GM13977 (cell line): ENCODE measurements around the gene ETS1.

Source experiments
- DNase-seq: peaks from one replicate; pipeline ENCODE4 v3.0.0; 2012; ENCODE audit warnings: low spot score
- in situ Hi-C: fragments of 300-500 bp; cut with MboI; formaldehyde crosslinking; loops from one replicate; pipeline ENCODE4 v1.12.0; 2022; ENCODE audit warnings: low sequenced_read_pairs, low pct_unique_long_range_greater_than_20kb, mixed read lengths, inconsistent platforms; ENCODE audit not compliant: unreplicated experiment
- TF ChIP-seq, protein P1 (sequence below): IDR thresholded peaks from 2 replicates; pipeline ENCODE4 v1.5.1; 2012; ENCODE audit warnings: mild to moderate bottlenecking, control low read depth; ENCODE audit not compliant: insufficient read depth; ENCODE audit errors: extremely low read depth, missing control alignments

ETS1 gene

DNA sequence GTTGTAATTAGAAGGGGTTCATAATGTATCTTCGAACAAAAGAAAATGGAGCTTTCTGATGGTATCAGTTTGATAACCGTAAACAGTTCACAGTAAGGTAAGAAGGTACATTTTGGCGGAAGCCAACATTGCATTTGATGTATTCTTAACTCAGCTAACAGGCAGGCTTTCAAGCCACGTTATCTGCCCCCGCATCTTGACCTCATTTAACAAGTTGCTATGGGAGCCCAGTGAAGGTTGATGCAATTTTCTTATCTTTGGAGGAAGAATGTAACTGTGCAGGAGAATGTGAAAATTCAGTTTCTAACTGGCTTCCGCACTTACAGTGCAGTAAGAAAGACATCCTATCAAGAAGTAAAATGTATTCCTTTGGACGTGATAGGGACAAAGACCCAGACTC is 110.6 kb downstream of the ETS1 start:
- no peak for DNase-seq
- in situ Hi-C loops, result loop anchor here (25.0 kb wide), 1 partner anchor 439 kb away; no protein-coding TSS in a partner anchor
- TF ChIP-seq, protein P1, sequence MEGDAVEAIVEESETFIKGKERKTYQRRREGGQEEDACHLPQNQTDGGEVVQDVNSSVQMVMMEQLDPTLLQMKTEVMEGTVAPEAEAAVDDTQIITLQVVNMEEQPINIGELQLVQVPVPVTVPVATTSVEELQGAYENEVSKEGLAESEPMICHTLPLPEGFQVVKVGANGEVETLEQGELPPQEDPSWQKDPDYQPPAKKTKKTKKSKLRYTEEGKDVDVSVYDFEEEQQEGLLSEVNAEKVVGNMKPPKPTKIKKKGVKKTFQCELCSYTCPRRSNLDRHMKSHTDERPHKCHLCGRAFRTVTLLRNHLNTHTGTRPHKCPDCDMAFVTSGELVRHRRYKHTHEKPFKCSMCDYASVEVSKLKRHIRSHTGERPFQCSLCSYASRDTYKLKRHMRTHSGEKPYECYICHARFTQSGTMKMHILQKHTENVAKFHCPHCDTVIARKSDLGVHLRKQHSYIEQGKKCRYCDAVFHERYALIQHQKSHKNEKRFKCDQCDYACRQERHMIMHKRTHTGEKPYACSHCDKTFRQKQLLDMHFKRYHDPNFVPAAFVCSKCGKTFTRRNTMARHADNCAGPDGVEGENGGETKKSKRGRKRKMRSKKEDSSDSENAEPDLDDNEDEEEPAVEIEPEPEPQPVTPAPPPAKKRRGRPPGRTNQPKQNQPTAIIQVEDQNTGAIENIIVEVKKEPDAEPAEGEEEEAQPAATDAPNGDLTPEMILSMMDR, result no peak

DNA sequence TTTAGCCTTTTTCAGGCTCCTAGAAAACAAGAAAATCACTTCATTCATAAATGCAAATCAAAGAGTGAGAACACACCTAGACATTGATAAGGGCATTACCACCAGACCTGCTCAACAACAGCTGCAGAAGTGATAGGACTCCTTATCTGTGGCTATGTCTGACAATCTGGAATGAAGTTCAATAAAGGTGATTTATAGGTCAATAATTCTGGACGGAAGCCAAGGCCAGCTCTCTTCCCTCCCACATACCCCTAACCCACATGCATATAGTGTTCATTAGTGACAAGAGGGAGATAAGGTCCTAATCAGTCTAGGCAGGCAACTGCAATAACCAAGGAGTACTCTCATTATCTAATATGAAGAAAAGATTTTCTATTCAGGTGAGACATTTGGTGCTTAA is 111.3 kb downstream of the ETS1 start:
- DNase-seq, result no peak
- TF ChIP-seq, protein P1, result no peak
- in situ Hi-C loops, result loop anchor here (25.0 kb wide), 1 partner anchor 439 kb away; no protein-coding TSS in a partner anchor

DNA sequence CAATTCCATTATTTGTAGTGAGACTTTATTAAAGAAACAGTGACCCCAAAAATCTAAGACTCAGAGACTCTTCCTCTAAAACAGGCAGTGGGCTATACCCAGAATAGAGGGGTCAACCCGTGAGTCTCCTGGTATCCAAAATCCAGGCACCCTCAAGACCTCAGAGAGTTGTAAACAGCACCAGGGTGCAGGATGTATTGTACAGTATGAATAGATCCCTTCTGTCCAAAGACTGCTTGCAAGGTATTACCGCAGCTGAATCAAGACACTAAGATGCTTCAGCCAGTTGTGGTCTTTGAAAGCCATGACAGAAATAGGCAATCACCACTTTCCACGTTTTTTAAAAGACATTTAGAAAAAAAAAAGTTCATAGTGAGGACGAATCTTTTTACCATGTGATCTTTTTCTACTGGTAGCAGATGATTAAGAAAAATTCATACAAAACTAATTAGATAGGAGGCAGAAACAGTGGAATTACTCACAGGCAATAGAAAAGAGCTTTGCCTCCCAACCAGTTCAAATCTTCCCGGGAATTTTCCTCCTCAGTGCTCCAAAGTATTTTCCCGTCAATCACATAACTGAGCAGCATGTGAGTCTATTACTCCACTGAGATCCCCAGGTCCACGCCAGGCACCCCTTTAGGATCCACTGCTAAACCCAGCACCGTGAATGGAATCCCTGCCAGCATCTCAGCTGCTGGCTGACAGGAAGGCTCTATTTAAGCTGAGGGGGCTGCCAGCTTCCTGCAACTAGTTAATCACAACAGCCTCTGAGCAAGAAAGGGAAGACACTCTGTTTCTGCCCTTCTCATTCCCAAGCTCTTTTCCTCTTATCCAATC is 113.1 kb downstream of the ETS1 start:
- no peak for DNase-seq
- TF ChIP-seq, protein P1, result no peak
- in situ Hi-C loops, result loop anchor here (25.0 kb wide), 1 partner anchor 187 kb away; no protein-coding TSS in a partner anchor

DNA sequence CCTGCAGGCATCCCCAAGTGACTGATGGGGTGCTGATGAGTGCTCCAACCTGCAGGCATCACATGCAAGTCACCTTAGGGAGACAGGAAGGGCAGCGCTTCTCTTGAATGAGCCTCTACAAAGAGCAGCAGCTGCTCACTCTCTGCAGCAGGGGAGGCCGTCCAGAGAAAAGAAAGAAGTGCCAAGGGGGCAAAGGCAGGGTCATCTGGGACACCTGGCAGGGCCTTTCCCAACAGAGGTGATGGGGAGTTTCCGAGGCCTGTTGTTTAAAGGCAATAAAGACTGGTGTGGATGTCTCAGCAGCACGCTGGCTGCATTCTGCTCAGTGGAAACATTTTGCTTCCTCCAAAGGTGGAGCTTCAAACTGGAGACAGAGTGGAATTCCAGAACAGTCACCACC is 113.7 kb downstream of the ETS1 start:
- TF ChIP-seq, protein P1, result no peak
- no peak for DNase-seq
- in situ Hi-C loops, result loop anchor here (25.0 kb wide), 1 partner anchor 186 kb away; no protein-coding TSS in a partner anchor

DNA sequence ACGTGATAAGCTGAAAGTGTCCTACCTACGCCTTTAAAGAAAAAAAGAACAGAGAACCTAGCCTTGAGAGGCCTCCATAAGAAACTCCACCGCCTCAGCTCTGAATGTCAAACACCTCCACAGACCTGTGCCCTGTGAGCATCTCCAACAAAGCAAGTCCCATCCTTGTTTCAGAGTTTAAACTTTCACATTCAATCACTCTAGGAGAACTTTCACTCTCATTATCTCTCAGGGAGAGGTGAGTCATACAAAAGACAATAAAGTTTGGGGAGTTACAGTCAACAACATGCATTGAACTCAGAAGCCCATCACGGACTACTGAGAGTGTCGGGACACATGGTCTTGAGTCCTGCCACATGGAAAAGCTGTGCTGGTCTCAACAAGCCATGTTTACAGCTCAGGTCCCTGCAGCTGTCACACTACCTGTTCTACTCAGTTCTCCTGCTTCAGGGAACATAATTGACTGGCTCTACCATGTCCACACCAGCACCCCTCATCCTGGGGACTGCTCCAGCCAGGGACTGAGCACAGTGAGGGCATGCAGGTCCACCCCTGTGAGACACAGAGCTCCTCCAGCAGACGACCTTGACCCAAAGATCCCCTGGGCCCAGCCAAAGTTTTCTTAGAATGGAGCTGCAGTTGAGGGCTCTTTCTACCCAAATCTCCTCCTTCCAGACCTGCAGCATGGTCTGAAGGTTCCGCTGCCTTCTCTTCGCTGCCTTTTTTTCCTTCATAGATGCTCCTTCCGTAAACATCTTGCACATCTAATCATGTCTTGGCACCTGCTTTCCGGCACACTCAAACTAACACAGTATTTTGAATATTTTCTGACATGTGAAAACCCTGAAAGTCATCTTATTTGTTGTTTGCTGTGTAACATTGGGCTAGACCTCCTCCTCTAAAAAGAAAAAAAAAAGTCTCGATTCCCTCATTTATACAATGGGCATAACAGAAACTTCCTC is 114.9 kb downstream of the ETS1 start:
- TF ChIP-seq, protein P1, result no peak
- in situ Hi-C loops, result loop anchor here (25.0 kb wide), 1 partner anchor 185 kb away; no protein-coding TSS in a partner anchor
- peak; percentile 60 for DNase-seq

DNA sequence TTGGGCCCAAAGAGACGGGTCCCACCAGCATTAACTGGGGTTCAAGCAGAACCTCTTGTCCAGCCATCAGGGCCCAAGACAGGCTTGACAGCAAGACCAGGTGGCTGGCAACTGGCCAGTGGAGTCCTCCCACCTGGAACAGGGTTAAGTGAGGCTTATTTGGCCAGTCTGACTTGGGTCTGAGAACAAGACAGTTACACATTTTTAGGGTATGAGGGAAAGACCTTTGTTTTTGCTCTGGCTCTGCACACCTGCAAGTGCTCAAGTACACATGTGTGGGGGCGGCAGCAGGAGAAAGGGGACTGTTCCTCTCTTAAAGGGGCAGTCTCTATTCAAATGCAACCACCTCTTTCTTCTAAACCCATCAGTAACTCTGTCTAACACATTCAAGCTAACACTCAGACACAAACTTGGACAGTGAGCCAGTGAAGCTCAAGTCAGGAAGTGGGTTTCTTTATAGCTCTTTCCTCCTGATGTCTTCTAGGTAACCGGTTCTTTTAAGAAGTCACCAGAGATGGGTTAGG is 116.2 kb downstream of the ETS1 start:
- in situ Hi-C loops, result loop anchor here (25.0 kb wide), 1 partner anchor 184 kb away; no protein-coding TSS in a partner anchor
- peak; percentile 61 for DNase-seq
- TF ChIP-seq, protein P1, result no peak
